Fibroblast of the conjunctiva (primary cell): Measurements from ENCODE around the gene LNX1.
"Not testable (repeated sequence)": the region's sequence is repeated elsewhere in the genome, so short reads cannot be mapped to it uniquely, and the experiment has no call there.

Experiments
- DNase-seq: peaks from one replicate; pipeline ENCODE4 v3.0.0-alpha.2; 2010; ENCODE audit warnings: low read depth

LNX1 gene

DNA sequence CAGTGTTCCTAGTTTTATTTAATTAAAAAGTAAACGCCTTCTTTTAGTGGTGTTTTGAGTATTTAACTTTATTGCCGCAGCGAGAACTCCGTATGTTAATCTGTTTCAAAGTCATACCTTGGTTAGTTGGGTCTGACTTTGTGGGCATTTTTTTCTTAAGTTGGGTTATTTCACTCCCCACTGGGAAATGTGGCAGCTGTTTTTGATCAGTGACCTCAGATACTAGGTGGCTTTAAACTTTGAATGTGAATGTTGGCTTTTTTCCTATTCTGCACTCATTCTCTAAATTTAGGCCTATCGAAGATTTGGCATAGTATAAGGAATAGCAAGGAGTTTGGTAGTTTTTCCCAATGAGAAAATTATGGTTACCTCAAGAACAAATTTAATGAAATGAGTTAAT, 127.9 kb downstream of the LNX1 start:
- DNase-seq, result no peak

DNA sequence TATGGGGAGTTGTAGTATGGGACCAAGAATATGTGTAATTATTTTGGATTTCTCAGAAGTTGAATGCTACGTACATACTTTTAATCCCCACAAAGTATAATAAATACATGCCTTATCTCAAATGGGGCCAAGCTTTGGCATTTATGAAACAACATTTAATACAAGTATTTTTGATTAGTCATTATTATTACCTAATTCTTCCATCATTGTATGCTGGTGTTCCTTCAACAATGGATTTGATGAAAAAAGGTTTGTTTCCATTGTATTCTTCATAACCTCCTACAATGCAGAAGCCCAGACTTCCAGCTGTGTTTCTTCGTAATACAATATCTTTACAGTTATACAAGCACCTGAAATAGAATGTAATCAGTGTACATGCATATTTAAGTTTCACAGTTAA, 130.0 kb downstream of the LNX1 start:
- no peak for DNase-seq

DNA sequence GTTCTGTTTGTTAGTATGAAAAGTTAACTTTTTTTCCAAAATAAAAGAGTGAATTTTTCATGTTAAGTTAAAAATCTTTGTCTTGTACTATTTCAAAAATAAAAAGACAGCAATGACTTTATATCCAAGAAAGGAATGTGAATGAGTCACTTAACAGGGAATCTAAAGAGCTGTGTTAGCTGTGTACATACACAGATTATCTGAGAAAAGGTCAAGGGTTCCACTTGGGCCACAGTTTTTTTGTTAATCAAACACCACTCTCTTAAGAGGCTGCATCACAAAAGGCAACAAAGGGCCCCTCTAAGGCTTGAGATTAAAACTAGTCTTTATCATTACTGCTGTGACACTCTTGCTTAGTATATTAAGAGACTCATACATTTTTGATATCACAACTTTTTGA, 131.7 kb downstream of the LNX1 start:
- DNase-seq, result no peak

DNA sequence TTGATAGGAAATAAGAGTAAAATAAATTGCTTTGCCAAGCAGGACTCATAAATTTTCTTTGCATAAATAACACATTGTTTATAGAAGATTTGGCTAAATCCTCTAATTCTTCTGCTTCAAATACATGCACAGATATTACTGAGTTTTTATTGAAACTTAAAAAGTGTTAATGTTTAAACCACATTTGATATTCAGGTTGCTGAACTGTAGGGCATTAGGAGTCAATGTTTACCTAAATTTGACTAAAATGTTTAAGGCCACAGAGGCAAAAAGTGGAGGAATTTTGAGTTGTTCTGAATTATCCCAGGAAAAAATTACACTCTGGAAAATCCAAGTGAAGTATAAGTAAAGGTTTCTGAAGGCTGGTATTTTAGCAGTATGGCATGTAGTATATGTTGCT, 135.1 kb downstream of the LNX1 start:
- no peak for DNase-seq

DNA sequence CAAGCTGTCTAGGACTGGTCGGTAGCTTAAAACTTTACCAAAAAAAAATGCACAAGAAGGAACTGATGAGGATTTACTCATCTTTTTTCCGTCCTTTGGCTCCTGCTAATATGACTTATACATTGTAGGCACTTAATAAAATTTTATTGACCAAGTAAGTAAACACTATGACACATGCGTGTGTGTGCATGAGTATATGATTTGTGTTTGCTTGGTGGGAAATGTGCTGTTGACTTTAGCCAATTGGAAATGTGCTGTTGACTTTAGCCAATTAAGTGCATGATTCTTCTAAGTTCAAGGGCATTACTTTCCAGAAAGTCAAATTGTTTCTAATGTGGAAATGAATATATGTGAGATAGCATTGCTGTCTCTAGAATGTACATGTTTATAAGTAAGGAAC, 135.5 kb downstream of the LNX1 start:
- no peak for DNase-seq

DNA sequence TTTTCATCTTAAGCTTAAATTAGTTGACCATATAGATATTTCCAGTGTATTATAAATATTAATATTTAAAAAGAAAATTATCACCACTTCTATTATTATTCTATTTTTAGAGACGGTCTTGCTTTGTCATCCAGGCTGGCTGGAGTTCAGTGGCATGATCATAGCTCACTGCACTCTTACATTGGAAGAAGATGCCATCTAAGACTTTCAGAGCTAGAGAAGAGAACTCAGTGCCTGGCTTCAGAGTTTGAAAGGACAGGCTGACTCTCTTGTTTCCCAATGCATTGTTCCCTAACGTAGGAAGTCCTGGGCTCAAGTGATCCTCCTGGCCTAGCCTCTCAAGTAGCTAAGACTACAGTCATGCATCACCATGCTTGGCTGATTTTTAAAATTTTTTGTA, 137.9 kb downstream of the LNX1 start:
- DNase-seq, result no peak

DNA sequence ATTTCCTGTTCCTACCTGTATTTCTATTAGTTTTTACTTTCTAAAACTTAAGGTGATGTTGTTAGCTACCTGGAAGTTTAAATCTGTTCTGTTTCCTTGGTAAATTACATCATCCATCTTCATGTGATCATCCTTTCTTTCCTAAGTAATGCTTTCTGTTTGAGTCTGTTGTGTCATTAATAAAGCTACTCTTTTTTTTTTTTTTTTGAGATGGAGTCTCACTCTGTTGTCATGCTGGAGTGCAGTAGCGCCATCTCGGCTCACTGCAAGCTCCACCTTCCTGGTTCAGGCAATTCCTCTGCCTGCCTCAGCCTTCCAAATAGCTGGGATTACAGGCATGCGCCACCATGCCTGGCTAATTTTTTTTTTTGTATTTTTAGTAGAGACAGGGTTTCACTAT, 140.5 kb downstream of the LNX1 start:
- no peak for DNase-seq

DNA sequence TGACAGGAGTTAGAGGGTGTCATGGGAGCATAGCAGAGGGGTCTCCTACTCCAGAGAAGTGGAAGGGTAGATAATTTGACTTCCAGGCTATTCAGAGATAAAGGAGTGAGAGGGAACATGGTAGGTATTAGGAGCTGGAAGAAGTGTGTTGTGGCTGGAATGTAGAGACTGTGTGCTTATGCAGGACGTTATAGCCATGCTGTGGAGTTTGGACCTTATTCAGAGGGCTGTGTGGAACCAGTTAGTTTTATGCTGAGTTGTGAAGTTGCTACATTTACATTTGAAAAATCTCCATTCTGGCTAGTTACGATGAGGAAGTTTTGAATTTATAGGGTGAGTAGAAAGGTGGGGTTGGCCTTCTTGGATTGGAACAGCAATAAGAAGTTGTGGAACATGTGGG, 146.3 kb downstream of the LNX1 start:
- DNase-seq, result no peak

DNA sequence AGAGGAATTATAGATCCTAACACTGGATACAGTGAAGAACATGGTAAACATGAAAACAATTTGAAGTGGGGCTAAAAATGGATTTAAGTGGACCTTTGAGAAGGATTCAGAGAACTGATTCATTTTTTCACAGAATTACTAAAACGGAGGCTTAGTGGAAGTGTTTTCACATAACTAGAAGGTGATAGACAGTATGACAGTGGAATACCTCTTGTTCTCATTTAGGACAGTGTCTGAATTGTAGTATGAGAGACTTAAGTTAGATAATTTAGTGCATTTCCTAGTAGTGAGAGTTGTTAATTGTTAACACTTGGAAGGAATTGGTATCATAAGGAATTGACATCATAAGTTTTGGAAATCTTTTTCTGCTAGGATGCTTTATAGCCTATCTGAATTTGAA, 149.7 kb downstream of the LNX1 start:
- no peak for DNase-seq

DNA sequence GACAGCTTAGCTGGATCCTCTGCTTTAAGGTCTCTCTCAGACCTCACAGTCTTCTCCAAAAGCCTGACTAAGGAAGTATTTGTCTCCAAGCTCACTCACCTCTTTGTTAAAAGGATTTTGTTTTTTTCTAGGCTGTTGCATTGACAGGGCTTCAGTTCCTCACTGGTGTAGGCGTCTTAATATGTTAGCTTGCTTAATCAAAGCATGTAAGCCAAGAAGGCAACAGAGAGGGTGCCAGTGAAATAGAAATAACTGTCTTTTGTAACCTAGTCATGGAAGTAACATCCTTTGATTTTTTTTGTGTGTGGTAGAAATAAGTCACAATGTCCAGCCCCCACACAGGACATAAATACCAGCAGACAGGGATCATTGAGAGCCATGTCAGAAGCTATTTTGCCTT, 155.0 kb downstream of the LNX1 start:
- DNase-seq, result no peak

DNA sequence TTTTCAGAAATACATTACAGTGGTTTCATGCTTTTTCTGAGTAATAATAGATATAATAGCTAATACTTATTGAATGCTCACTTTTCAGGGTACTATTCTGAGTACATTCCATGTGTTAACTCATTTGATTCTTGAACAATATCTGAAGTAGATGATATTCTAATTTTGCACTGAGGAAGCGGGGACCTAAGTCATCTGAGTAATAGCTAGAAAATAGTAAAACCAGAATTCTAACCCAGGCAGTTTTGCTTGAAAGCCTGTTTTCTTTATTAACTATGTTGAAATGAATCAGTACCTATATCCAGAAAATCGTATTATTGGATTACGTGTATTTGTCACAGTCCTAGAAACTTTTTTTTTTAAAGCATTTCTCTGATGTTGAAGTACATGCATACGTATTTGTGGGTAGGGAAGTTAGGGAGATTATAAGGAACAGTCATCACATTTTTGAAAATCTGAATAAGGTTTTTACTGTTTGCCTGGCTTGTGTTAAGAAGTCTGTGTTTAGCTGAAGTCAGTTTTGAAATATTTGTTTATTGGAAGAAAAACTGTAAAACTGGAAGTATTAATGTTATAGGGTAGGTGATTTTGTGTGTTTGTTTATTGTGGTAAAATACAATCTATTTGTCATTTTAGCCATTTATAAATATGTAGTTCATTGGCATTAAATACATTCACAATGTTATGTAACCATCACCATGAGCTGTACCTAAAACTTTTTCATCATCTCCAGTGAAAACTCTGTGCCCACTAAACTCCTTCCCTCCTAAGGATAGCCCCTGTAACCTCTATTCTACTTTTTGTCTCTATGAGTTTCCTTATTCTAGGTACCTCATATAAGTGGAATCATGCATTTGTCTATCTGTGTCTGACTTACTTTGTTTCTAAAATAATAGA, 158.5 kb downstream of the LNX1 start:
- DNase-seq, result no peak

DNA sequence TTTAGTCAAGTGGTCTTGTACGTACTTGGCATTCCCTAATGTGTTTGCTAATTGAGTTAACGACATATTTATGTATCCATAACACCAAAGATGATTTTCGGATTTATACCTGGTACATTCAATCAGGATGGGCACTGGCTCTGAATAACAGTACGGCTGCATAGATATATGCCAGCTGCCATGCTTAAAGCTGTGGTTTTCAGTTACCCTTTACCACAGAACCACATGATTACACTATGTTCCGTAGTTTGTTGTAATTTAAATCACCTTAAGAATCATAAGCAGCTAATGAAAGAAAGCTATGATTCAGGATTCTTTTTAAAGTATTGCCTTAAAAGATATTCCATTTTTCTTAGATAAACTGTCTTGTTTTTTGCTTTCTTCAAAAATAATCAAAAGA, 160.2 kb downstream of the LNX1 start:
- DNase-seq, result no peak

DNA sequence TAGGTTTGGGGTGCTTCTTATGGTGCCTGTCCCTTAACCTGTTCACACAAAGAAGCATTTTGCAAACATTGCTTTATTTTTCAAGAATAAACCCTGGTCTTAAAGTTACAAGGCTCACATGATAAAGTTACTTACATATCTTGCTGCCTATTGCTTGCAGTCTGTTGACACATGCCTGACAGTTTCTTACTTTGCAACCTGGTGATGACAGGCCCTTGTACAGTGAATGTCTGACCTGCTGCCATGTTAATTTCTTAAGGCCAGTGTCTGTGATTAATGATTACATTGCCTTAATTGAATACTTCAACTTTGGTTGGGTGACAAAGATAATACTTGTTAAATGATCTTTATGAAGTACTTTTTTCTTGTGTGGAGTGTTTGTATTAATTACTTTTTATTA, 163.9 kb downstream of the LNX1 start:
- DNase-seq, result no peak

DNA sequence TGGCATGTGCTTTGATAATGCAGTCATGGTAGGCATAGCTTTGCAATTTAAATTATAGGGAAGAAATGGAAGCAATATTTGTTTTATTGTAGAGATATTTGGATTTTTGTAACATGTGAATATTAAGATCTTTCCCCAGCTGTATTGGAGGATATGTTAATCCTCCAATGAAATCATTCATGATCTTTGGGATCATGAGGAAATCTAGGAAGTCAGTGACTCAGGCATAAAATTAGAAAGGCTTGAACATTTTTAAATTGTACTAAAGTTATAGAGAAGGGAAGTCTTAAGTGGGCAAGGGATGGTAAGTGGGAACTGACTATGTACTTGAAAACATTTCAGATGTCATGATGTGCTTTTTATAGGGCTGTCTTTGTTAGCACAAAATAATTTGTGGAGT, 167.0 kb downstream of the LNX1 start:
- no peak for DNase-seq

DNA sequence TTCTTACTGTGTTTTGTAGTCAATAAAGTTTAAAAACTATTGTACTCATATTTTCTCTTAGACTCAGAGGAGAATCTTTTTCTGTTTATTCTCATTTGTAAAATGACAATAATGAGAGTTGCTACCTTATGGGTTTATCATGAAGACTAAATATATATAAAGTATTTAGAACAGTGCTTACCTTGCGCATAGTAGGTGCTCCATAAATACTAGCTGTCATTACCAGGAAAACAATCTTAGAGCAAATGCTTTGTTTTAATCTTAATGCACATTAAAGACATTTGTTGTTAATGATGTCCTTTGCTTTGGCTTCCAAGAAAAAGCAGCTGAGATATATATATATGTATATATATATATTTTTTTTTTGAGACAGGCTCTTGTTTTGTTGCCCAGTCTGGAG, 168.9 kb downstream of the LNX1 start:
- no peak for DNase-seq

DNA sequence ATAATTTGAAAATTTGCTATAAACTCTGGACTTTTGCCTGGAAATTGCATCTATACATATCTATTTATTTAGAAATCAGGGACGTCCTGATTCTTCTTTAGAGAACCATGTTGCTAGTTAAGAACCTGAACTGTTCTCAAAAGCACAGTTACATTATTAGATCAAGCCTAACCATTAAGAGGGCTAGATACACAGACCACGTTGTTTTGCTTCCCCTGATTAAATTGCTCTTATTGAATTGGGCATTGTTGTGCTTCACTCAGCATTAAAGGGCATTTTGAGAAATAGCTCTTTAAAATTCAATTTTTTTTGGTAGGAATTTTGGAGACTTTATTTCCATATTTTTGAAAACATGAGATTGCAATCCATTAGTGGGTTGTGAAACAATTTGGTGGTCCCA, 169.5 kb downstream of the LNX1 start:
- DNase-seq, result no peak

DNA sequence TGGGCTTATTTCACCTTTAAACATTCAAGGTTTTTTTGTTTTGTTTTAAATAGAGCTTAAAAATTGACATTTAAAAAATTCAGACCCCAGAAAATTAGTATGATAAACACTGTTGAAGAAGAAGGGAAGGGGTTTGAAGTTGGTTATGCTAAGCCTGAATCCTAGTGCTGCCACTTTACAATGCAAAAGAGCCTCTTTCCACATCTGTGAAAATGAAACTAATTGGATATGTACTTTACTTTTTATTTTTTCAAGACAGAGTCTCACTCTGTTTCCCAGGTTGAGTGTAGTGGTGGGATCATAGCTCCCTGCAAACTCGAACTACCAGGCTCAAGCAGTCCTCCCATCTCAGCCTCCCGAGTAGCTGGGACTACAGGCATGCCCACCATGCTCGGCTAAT, 172.1 kb downstream of the LNX1 start:
- DNase-seq, result no peak

DNA sequence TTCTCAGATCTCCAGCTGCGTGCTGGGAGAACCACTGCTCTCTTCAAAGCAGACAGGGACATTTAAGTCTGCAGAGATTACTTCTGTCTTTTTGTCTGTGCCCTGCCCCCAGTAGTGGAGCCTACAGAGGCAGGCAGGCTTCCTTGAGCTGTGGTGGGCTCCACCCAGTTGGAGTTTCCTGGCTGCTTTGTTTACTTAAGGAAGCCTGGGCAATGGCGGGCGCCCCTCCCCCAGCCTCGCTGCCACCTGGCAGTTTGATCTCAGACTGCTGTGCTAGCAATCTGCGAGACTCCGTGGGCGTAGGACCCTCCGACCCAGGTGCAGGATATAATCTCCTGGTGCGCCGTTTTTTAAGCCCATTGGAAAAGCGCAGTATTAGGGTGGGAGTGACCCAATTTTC, 181.8 kb downstream of the LNX1 start:
- DNase-seq, result not testable (repeated sequence)
